Vagina (tissue), 2 donors: Measurements from ENCODE around the gene CUEDC1.
"Not testable (repeated sequence)": the region's sequence is repeated elsewhere in the genome, so short reads cannot be mapped to it uniquely, and the experiment has no call there.

ENCODE experiments used
- CTCF ChIP-seq, 3 experiments: fragments of 450-650 bp in 2 of 3; fragments of 200-600 bp in 1 of 3; sonication (generic) in 1 of 3; IDR thresholded peaks; one replicate each; pipeline ENCODE4 v1.5.1; 2017 to 2019; ENCODE audit warnings: antibody characterized with exemption in 3 of 3, mild to moderate bottlenecking in 2 of 3, moderate library complexity in 2 of 3
- POLR2A ChIP-seq, 2 donors: fragments of 450-650 bp; IDR thresholded peaks; one replicate each; pipeline ENCODE4 v1.6.1; 2017; ENCODE audit warnings: antibody characterized with exemption in 2 of 2, mild to moderate bottlenecking in 2 of 2, moderate library complexity in 2 of 2
- POLR2AphosphoS5 ChIP-seq, 2 donors: sonication (generic); formaldehyde crosslinking; IDR thresholded peaks; one replicate each; pipeline ENCODE4 v1.9.0; 2017; ENCODE audit warnings: antibody characterized with exemption in 2 of 2, mild to moderate bottlenecking in 2 of 2, low read depth in 1 of 2; ENCODE audit not compliant: insufficient read depth in 1 of 2

GRCh38 chr17:57958391-57958790 lies 3.2 kb upstream of the CUEDC1 start:
- TF ChIP-seq CTCF (IDR thresholded peaks at IDR 0.05); POLR2A (IDR thresholded peaks at IDR 0.05); POLR2AphosphoS5 (IDR thresholded peaks at IDR 0.05; ENCODE audit: insufficient read depth in 1 of 2, low read depth in 1 of 2): not testable (repeated sequence)
